ENCODE results near the gene CCDC149.

Gene CCDC149

GRCh38 chr4:24912252-24913118 lies at the start of gene CCDC149:
Gene CCDC149 (minus strand): TSS chr4:24913042. CDS start chr4:24912864, 178 bp downstream.
- no peak for FAIRE-seq

DNA sequence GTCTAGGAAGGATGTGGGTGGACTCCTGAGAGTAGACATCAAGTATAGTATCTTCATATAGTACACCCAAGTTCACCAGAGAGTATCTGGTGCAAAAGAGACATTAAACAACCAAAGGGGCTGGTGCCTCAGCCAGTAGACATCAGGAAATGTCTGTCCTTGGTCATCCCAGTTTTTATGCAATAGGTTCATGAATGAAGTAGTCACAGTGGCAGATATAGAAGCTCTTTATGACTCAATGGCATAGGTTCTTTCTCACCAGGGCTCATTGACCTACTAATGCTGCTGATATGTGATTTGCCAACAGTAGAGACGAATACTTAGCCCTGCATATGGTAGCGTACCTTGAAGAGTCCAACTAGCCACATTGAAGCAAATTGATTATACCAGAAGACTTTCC lies 45.0 kb upstream of the CCDC149 start:
- FAIRE-seq: no peak

DNA sequence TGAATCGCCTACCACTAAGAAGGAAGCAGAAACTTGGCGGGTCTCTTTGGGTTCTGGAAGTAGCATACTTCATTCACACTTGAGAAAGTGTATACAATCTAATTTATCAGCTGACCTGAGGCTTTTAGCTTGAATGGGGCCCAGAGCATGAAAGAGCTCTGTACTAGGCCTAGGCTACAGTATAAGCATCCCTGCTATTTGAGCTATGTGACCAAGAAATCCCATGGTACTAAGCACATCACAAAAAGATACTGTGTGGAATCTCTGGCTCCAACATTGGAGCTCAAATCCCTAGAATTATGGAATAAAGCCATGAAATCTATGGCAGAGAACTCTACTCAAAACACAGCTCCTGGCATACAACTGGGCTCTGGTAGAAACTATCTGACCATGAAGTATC lies 43.9 kb upstream of the CCDC149 start:
- no peak for FAIRE-seq

DNA sequence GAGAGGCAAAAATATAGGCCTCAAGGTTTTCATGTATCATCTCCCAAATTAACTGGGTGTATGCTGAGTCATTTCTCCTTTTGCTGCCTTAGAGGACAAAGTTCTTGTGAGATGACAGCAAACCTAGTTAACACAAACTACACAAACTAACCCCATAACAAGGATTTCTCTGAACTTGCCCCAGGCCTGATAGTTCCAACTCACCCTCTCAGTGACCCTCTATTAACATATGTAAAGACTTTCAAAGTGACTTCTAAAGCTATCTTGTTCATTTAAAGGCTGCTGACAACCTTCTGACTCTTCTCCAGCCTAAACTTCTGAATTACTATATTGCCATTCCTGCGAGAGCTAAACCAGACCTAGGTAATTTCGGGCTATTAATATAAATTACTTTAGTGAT lies 43.2 kb upstream of the CCDC149 start:
- FAIRE-seq: no peak

GRCh38 chr4:24952667-24953066 lies 39.8 kb upstream of the CCDC149 start:
- no peak for FAIRE-seq

DNA sequence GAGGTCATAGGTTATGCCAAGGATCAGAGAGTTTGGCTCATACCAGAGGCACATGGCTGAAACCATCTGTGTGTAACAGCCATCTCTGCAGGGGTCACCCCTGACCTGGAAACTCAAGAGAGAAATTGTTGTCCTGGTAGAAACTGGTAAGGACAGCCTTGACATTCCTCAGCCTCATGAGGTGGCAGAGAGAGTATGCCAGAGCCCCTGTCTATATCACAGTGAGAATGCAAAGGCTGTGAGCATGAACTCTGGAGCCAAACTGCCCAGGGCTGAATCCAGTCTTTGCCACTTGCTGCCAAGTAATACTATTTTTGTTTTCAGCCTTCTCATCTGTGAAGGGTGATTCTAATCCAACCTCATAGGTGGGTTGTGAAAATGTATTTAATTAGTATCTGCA lies 37.1 kb upstream of the CCDC149 start:
- no peak for FAIRE-seq

GRCh38 chr4:24937917-24938281 lies 25.1 kb upstream of the CCDC149 start:
- FAIRE-seq: no peak

DNA sequence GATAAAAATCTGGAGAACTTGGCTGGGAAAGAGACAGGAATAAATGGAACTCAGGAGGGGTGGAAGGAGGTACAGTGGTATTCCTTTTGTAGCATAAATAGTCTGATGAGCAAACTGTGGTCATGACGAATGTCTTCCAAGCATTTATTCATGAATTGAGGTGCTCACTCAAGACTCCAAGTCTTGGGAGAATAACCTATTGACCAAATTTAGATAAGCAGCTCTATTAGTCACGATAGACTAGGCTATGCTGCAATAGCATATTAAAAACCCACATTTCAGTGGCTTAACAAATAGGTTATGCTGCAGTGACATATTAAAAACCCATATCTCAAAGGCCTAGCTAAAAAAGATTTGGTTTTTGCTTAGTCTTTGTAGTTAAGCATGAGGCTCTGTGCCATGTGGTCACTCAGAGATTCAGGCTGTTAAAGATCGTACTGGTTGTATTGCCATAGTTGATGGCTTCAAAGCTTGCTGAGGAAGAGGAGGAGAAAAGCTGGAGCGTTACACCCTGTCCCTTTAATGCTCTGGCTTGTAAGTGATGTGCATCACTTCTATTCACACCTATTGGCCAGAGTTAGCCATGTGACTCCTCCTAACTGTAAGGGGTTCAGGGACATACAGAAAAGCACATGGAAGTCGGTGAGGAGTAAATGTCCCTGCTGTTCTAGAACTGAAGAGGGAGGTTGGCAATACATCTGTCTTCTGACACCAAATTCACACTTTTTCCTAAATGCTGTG lies 24.5 kb upstream of the CCDC149 start:
- no peak for FAIRE-seq

- FAIRE-seq: no peak
Observed at GRCh38 chr4:24935856-24936255, 23.0 kb upstream of the CCDC149 start.

DNA sequence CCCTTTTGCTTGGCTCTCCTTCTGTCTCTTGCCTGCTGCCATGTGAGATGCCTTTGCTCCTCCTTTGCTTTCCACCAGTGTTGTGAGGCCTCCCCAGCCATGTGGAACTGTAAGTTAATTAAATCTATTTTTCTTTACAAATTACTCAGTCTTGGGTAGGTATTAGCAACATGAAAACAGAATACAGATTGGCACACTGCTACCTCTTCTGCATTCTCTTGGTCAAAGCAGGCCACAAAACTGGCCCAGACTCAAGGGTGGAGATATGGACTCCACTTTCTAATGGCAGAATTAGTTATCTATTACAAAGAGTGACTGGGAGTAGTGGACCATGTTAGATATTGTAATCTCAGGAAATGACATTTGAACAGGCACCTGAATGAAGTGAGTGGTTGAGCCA lies 21.5 kb upstream of the CCDC149 start:
- FAIRE-seq: no peak

- FAIRE-seq: no peak
Observed at GRCh38 chr4:24933684-24934275, 20.9 kb upstream of the CCDC149 start.

DNA sequence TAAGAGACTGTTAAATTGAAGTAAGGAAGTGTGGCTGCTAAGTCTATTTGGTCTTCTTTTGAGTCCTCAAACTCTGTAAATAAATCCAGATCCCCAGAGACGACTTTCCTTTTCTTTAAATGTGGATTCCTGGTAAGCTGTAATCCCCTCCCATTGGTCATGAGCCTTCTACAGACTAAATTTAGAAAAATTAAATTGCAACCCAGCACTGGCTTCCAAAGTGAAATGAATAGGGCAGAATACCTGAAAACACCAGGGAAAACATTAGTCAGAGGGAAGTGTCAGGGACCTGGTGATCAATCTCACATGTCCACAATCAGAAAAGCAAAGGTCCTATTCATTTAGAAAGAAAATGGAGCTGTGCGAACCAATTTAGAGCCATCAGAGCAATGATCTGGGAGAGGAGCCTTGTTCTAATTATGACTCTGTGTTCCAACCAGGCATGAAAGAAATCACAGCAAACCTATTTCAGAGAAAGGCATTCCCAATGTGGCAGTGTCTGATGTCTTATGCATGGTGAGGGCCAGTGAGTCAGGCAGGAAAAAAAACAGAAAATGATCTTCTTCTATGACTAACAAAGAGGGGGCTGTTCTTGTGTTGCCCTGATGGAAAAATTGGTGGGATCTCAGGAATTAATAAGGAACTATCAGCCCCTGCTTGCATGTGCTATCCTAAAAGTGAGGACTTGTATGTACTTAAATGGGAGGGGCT lies 19.8 kb upstream of the CCDC149 start:
- FAIRE-seq: no peak

GRCh38 chr4:24930151-24930550 lies 17.3 kb upstream of the CCDC149 start:
- FAIRE-seq: no peak

DNA sequence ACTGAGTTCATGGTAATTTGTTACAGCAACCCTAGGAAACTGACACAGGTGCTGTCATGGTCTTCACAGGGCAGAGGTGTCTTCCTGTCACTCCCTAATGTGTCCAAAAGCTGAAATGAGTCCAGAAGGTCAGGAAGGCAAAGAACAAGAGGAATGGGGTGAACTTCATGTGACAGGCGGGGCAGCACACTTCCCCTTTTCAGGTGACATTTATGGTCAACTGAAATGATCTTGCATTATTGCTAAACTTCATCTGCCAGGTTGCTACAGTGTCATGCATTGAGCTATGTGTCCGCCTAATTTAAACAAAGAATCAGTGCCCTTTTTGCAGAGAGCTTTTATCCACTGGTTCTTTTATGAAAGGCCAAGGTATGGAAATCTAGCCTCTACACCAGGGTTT lies 15.9 kb upstream of the CCDC149 start:
- FAIRE-seq: no peak

DNA sequence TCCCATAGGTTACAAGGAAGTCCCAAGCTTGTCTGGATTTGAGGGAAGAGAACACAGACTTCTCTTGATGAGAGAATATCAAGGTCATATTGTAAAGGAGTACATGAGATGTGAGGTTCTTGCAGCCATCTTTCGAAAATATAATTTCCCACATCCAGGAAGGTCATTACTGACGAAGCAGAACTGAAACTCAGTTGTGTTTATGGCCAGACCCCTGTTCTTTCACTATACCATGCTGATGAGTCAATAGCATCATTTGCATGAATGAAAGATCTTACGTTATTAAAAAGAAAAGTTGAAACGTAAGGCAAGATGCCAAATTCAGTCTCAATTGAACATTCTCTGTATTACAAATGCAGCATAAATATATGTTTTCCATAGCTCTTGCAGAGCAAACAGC lies 14.2 kb upstream of the CCDC149 start:
- no peak for FAIRE-seq

DNA sequence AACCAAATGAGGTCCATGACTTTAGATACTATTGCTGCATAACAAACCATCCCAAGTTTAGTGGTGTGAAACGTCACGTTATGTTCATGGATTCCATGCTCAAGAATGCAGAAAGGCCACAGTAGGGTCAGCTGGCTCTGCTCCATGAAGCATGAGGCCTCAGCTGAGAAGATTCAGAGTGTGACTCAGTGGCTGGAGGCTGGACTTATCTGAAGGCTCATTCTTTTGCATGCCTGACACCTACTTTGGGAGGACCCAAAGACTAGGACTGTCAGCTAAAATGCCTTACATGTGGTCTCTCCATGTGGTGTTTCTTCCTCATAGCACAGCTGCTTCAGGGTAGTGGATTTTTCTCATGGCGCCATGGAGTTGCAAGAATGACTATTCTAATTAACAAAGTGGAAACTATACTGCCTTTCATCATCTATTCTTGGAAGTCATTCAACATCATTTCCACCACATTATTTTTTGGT lies 11.5 kb upstream of the CCDC149 start:
- FAIRE-seq: no peak

GRCh38 chr4:24923550-24923949 lies 10.7 kb upstream of the CCDC149 start:
- no peak for FAIRE-seq

DNA sequence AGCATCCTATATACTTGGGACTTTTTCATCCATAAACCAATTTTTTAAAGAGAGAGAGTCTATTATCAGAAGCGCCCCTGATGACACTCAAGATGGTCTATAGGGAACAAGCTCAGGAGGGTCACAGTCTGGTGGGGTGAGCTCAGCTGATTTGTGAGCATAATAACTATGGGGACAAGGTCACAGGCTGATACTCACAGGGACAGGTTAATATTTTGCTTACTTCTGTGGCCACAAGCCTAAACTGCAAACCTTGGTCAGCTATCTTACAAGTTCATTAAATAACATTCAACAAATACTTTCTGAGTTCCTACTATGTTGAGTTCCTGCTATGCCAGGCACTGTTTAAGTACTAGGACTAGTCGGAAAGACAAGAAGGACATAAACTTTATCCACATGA lies 10.2 kb upstream of the CCDC149 start:
- FAIRE-seq: no peak

GRCh38 chr4:24922416-24922815 lies 9.6 kb upstream of the CCDC149 start:
- FAIRE-seq: no peak

DNA sequence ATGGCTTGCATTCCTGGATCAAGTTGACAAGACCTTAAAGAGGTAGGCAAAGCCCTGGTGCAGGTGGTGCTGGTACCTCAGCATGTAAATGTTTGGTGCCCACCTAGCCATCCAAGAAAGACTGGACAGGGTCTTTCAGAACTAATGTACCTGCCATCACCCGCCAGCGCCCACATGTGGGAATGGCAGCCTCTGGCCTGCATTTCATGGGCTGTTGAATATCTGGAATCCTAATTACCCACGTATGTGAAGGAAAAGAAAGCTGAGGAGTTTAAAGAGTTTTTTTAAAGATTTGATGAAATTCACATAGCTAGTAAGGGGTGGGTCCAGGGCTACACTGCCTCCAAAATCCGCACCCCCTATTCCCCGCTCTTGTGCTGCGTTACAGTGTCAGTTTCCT lies 8.6 kb upstream of the CCDC149 start:
- FAIRE-seq: no peak

- FAIRE-seq: no peak
Observed at GRCh38 chr4:24920008-24920407, 7.2 kb upstream of the CCDC149 start.

DNA sequence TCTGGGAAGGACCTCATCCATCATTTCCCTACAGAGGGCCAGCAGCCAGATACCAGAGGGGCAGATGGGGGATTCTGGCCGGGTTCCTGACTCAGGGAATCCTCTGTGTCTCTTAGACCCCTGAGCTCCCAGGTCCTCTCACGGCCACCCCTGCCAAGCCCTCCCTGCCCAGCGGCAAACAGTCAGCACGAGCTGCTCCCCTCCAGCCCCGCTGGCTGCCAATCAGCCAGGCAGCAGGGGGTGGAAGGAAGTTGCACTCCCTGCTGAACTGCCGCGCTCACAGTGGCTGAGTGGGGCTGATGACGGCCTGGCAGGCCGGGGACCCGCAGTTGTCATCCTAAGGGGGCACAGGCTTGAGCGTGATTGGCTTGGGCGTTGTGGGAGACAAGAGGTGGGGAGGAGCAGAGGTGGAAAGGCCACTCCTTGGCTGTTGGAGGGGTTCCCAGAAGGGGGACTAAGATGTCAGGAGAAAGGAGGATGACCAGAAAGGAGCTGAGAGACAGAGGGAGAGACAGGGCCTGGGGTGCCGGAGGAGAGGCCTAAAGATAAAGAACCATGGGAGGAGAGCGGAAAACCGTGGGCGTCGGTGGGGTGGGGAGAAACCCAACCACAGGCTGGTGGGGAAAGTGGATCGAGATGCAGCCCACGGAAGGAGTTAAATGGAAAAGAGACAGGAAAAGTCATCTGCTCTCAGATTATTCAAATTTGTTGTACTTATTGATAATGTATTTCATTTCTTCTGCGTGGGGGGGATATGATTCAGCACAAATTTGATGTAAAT lies 4.4 kb upstream of the CCDC149 start:
- no peak for FAIRE-seq

Measured in A204.1 (cell line).